8988T (cell line): ENCODE data around the gene ITGAD.
"Not testable (repeated sequence)": the region's sequence is repeated elsewhere in the genome, so short reads cannot be mapped to it uniquely, and the experiment has no call there.

ENCODE experiments used
- DNase-seq: peaks from one replicate; pipeline ENCODE4 v3.0.0; 2011

Gene ITGAD

DNA sequence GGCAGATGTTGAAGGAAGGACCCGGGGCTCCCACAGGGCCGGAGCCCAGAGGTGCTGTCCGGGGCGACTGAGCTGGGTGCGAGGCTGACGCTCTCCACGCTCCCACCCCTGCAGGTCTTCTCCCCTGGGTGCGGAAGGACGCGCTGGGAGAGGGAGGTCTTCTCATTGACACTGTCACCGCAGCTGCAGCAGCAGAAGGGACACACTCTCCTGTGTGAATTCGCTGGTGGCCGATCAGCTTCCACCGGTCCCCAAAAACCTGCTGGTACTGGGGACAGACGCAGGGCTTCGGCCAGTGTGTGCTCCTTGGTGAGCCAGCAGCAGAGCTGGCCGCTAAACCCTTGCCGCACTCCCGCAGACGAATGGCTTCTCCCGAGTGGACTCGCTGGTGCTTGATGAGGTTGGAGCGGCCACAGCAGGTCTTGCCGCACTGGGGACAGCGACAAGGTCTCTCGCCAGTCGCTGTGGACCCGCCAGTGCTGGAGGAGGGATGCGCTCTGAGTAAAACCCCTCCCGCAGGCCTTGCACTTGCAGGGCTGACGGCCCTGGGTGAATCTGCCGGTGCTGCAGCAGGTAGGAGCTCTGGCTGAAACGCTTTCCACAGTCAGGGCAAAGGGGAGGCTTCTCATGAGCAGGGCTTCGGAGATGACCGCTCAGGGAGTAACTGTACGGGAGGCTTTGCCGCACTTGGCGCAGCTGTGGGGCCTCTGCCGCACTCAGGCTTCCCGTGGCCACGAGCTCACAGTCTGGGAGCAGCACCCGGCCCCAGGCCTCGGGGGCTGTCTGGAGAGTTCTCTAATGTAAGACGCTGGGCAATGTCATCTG, 43.3 kb downstream of the ITGAD start:
- DNase-seq: no peak

DNA sequence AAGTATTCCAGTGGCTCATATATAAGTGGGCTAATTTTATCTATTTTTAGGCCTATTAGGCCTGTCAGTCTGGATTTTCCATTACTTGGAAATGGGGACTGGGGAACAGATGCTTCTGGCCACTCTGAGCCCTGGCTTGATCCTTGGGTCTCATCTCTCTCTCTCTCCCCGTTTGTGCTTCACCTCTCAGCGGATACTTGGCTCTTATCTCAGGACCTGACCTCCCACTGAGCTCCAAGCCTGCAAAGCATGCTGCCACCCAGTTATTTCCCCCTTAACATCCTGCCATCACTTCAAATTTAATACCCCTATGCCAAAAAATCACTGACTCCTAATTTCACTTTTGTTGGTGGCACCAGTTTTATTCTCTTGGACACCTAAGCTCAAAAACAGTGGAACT, 45.3 kb downstream of the ITGAD start:
- DNase-seq: no peak

DNA sequence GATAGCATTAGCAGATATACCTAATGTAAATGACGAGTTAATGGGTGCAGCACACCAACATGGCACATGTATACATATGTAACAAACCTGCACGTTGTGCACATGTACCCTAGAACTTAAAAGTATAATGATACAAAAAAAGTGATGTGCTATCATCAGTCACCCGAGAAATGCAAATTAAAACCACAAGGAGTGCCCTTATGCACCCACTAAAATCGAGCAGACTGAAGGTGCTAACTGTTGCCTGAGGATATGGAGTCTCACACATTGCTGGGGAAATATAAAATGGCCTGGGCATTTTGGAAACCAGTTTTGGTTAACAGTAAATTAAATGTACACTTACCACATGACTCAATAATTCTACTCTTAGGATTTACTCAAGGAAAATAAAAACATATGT, 45.9 kb downstream of the ITGAD start:
- not testable (repeated sequence) for DNase-seq

DNA sequence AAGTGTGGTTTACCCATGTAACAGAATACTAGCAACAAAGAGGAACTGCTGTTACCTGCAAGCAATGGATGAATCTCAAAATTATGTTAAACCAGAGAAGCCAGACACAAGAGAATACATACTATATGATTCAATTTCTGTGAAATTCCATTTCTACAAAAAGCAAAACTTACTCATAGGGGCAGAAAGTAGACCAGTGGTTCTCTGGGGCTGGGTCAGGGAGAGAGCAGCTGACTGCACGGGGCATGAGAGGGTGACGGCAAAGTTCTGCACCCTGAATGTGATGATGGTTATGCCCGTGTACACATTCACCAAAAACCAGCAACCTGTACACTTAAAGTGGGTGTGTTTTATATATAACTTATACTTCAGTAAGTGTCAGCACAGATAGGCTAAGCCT, 46.4 kb downstream of the ITGAD start:
- DNase-seq: no peak

DNA sequence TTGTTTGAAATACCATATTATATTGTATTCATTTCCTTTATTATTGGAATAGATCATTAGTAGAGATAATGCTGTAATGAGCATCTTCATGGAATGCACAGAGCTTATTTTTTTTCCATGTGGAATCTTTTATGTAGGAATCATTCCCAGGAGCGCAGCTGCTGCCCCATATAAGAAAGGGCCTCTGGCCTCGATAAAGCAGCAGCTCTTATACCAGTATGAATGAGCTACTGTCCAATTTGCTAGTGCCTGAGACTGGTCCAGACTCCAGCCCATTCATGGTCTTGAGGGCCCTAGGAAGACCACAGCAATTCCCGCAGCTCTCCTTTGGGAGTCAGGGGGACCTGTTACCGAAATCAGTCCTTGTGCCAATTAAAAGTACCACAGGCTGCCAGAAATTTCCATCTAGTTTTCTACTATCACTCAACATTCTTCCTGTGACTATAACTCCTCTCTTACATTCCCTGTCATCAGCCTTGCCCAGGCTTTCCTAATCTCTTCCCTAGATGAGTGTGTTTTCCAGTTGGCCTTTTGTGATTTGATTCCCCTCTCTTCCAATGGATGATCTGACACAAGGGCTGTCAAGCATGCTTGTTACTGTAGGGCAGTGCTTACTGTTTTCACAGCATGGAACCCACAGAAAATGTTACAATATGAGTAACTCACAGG, 47.5 kb downstream of the ITGAD start:
- DNase-seq: no peak

DNA sequence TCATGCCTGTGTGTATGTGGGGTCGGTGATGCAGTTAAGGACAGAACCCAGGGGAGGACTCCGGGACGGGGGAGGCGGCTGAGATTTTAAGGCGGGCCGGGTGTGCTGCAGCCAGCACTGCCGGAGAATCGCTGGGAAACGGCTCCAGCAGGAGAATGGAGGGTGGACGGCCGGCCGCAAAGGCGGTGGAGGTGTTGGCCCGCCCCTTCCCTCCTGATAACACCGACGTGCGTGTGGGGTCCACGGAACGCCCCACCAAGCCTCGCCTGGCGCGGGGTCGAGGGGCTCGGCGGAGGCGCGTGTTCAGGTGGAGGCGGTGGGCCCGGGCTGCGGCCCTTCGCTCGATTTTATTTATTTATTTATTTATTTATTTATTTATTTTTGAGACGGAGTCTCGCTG, 48.8 kb downstream of the ITGAD start:
- no peak for DNase-seq

DNA sequence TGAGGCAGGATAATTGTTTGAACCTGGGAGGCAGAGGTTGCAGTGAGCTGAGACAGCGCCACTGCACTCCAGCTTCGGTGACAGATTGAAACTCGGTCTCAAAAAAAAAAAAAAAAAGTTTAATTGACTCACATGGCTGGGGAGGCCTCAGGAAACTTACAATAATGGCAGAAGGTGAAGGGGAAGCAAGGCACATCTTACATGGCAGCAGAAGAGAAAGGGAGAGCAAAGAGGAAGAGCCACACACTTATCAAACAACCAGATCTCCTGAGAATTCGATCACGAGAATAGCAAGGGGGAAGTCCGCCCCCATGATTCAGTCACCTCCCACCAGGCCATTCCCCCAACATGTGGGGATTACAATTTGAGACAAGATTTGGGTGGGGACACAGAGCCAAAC, 52.8 kb downstream of the ITGAD start:
- not testable (repeated sequence) for DNase-seq

DNA sequence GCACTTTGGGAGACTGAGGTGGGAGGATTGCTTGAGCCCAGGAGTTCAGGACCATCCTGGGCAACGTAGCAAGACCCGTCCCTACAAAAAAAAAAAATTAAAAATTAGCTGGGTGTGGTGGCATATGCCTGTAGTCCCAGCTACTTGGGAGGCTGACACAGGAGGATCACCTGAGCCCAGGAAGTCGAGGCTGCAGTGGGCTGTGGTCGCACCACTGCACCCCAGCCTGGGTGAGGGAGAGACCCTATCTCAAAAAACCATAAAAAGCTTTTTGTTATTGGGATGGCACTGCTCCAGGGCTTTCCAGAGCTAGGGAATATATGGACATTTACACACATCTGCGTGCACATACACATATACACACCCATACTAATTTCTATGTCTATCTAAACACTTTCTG, 58.1 kb downstream of the ITGAD start:
- DNase-seq: no peak

DNA sequence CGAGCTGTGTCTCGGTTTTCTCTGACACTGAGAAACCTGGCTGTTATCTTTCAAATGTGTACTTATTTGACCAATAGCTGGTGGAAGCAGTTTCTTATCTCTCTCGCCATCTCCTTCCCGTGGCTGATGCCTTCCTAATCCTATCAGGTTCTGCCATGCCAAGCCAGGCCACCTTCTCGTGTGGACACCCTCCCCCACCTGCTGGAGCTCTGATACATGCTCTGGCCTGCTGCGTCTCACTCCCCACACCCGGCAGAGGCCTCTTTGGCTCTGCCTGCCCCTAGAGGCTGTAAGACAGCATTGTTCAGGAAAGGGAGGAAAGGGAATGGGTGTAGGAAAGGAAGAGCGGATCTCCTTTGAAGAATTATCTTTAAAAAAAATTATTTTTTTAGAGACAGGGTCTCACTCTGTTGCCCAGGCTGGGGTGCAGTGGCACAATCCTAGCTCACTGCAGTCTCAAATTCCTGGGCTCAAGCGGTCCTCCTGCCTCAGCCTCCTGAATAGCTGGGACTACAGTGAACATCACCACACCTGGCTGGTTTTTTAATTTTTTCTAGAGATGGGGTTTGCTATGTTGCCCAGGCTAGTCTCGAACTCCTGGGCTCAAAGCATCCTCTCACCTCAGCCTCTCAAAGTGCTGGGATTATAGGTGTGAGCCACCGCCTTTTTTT, 58.7 kb downstream of the ITGAD start:
- DNase-seq: no peak

DNA sequence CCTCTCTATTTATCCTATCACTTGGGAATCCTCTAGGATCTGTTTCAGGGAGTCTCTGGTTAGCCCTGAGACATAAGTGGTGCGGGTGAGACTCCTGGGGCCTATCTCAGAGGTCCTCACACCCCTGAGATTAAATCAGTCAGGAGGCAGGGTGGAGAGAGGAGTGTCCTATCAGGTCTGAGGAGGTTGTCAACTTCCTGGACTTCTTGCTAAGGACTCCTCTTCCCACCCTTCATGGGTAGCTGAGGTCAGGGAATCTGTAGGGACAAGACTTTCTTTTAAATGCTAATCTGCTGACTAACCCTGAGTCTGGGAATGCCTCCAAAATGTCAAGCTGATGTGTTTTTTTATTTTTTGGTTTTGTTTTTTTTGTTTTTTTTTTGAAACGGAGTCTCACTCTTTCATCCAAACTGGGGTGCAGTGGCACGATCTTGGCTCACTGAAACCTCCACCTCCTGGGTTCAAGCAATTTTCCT, 59.5 kb downstream of the ITGAD start:
- DNase-seq: no peak

DNA sequence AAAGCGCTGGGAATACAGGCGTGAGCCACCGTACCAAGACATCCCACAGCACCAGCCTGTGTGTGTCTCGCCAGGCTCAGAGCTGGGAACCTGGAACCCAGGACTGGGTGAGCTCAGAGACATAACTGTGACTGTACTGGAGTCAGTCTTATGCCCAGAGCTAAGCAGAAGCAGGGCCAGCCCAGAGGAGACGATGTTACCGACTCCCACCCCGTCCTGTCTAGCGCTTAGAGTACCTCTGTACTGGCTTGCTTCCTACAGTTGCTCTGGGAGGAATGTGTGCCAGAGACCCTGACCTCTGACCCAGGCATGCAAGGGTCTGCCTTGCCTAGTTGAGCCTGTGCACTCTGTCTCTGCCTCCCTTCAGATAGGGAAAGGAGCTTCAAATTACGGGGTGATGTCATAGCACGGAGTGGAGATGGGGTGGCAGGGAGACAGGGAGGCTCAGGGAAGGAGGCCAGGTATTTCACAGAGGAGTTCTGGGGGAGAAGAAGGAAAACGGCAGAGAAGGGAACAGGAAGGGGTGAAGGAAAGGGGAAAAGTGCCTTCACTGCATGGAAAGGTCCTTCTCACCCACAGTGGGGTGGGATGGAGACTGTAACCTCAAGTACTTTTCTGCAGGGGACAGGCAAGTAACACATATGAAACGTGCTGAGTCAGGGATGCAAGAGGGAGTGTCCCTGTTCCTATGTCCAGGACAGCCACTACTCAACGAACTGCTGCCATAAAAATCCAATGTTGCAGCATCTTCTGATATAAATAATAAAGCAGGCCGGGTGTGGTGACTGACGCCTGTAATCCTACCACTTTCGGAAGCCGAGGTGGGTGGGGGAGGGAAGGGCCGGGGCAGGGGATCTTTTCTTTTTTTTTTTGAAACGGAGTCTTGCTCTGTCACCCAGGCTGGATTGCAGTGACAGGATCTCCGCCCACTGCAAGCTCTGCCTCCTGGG, 60.4 kb downstream of the ITGAD start:
- no peak for DNase-seq

DNA sequence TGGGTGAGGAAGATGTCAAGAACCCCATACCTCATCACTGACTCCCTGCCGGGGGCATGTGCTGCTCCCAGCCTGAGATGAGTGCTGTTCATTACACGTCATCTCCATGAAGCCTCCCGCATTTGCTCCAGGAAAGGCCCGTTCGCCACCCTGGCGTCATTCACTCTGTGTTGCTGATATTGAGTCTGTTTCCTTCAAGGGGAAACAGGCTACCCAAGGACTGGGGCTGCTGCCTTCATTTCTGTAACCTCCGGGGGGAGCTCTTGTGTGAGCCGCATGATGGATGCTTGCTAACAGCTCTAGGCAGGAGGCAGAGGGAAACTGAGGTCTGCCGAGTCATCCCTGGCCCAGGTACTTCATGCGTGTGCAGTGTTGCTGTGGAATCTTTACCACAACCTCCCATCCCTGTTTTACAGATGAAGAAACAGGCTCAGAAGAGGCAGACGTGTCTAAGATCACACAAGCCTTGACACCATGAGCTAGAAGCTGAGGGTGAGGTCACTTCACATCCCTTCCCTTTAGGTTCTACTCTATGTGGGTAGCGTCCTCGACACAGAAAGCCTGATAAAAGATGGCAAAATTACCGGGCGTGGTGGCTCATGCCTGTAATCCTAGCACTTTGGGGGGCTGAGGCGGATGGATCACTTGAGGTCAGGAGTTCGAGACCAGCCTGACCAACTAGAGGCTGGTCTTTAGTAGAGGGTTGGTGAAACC, 62.6 kb downstream of the ITGAD start:
- no peak for DNase-seq

DNA sequence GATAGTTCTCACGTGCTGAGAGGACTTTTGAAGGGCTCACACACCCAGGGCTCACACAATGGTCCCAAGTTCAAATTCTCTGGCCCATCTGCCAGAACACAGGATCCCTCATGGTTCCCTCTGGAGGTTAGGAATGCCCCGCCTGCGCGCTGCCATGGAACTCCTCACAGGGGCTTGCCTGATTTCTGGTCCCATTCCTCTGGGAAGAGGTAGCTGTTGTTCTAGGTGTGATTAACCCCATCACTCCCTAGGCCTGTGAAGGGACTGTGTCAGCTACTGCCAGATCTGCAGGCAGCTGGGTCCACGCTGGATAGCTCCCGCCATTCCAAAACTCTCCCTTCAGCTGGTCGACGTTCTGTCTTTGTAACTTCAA, 63.8 kb downstream of the ITGAD start:
- no peak for DNase-seq

DNA sequence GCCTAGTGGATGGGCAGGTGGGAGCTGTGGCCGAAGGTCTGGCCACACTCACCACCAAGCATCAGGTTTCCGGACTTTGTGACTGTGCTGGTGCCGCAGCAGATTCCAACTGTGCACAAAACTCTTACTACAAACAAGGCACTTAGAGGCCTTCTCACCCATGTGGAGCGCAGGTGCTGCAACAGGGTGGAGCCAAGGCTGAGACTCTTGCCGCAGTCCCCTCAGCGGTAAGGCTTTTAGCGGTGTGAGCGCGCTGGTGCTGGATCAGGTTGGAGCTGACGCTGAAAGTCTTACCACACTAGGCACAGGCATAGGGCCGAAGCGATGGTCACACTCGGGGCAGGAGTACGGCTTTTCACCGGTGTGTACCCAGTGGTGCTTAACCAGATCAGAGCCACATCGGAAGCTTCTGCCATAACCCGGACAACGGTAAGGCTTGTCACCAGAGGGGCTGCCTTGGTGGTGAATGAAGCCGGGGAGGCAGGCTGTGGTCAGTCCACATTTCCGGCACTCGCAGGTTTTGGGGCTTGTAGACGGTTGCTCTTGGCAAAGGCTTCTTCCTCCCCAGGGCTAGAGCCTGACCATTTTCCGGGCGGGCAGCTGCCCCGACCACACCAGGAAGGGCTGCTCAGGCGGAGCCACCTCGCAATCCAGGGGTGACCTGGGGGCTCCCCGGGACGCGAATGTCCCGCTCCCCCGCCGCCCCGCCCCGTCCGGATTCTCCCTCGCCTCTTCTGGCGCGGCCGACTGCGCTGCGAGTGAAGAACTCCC, 65.1 kb downstream of the ITGAD start:
- DNase-seq: no peak

DNA sequence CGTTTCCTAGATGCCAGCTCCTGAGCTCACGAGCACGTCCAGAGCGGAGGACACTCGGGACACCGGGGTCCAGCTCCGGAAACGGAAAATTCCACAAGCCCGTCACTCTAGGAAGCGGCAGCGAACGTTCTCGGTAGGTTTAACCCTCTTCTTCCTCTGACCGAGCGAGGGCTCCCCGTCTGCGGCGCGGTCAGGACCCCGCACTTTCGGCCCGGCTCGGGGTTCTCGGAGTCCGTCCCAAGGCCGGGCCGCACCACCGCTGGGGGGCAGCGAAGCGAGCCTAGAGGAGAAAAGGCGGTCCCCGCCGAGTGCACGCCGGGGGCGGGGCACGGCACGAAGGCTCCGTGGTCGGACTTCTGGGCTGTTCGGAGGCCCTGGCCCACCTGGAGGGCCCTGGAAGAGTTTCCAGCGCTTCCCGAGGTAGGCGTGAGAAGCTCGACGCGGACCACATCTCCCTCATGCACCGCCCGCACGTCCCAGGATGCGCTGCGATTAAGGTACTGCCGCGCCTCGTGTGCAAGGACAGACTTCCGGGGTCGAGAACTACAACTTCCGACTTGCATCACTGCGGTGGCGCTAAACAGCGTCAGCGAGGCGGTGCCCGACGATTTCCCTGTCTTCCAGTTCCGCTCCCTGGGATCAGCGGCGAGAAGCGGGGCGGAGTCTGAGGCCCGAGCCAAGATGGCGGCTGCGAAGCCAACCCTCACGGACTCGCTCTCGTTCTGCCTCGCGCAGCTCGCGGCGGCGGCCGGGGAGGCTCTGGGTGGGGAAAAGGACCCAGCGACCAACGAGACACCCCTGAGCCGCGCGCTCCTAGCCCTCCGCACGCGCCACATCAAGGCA, 65.9 kb downstream of the ITGAD start, which contains the start of gene ARMC5:
TSS of gene ARMC5 (plus strand) at position 658 of the 843 bp plus-strand sequence. CDS start at position 682, 24 bp downstream.
- peak; percentile 71 for DNase-seq

DNA sequence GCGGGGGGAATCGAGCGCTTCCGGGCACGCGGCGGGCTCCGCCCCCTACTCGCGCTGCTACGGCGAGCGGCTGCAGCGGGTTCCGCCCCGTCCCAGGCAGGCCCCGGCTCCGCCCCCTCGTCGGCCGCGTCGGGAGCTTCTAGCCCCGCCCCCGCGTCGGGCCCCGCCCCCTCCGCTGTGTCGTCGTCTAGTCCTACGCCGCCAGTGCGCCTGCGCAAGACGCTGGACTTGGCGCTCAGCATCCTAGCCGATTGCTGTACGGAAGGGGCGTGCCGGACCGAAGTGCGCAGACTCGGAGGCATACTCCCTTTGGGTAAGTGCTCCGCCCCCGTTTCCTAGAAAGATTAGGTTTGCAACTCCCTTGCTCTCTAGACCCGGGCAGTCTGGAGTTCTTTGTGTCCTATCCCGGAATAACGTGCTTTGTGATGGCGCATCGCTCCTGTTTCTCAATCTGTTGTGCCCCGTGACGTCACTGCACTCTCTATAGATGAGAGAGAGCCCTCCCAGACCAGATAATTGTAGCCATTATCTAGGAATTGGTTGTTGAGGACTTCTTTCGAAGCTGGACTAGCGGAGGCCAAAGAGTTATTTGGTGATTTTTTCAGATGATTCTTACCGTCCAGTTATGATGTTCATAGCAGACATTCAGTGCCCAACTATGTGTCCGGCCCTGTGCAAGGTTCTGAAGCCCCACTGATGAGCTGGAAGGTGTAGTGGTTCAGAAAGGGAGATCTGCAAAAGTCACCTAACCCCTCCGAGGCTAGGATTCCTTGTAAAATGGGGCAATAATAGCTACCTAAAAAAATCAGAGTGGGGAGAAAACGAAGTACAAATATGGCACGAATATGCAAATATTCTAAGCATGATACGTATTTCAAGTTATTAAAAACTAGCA, 66.8 kb downstream of the ITGAD start:
- peak; percentile 78 for DNase-seq

DNA sequence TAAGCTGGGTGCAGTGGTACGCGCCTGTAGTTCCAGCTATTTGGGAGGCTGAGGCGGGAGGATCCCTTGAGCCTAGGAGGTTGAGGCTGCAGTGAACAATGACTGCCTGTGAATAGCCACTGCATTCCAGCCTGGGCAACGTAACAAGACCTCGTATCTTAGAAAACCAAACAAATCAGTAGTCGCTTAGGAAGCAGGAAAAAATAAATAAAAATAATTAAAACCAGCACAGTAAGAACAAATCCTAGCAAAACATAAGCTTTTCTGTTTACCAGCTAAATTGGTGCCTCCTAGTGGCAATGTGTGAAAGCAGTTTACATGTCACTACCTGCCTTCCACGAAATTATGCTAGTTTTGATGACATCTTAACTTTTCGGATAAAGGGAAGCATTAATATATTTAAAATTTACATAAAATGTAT, 67.5 kb downstream of the ITGAD start:
- no peak for DNase-seq

DNA sequence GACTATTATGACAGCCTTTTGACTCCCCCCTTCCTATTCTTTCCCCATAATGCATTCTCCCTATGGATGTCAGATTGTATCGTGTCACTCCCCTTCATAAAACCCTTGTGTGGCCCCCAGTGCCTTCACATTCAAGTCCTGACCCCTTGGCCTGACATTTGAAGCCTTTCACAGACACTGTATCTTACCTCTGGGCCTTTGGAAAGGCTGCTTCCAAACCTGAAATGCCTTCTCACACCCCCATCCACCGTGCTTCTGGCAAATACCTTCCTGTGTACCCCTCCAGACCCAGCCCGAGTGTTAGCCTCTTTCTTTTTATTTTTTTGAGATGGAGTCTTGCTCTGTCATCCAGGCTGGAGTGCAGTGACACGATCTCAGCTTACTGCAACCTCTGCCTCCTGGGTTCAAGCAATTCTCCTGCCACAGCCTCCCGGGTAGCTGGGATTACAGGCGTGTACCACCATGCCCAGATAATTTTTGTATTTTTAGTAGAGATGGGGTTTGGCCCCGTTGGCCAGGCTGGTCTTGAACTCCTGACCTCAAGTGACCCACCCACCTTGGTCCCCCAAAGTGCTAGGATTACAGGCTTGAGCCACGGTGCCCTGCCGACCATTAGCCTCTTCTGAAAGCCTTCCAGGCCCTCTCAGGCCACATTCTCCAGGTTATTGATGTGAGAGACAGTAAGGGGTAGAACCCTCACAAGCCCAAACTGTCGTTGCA, 68.2 kb downstream of the ITGAD start:
- no peak for DNase-seq
